VCaP (cell line): ENCODE results near the gene IGSF11.
"Not testable (repeated sequence)": the region's sequence is repeated elsewhere in the genome, so short reads cannot be mapped to it uniquely, and the experiment has no call there.

Experiments used
- H3K27ac ChIP-seq: fragments of 450-650 bp; 2 replicates; pipeline ENCODE4 v1.5.1; 2017
- TF ChIP-seq, protein P1 (sequence below): fragments of 450-650 bp; conservative IDR thresholded peaks from 2 replicates; pipeline ENCODE4 v1.5.1; 2017; ENCODE audit warnings: mild to moderate bottlenecking, moderate library complexity

Gene IGSF11

DNA sequence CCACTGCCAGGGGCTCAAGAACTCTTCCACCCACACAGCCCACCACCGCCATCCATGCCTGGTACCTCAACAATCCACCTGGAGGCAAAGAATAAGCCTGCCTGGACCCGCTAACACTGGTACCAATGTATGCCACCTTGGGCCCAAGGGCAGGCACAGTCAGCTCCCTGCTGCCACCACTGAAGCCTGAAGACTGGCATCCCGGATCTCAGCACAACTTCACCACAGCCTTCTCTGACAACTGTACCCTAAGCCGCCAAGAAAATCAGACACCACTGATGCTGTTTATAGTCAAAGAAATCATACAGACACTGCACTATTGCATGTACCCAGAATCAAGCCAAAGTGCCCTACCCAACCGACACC is 56.3 kb downstream of the IGSF11 start:
- H3K27ac ChIP-seq: no peak overlapping the region
- TF ChIP-seq, protein P1, sequence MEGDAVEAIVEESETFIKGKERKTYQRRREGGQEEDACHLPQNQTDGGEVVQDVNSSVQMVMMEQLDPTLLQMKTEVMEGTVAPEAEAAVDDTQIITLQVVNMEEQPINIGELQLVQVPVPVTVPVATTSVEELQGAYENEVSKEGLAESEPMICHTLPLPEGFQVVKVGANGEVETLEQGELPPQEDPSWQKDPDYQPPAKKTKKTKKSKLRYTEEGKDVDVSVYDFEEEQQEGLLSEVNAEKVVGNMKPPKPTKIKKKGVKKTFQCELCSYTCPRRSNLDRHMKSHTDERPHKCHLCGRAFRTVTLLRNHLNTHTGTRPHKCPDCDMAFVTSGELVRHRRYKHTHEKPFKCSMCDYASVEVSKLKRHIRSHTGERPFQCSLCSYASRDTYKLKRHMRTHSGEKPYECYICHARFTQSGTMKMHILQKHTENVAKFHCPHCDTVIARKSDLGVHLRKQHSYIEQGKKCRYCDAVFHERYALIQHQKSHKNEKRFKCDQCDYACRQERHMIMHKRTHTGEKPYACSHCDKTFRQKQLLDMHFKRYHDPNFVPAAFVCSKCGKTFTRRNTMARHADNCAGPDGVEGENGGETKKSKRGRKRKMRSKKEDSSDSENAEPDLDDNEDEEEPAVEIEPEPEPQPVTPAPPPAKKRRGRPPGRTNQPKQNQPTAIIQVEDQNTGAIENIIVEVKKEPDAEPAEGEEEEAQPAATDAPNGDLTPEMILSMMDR: no peak

DNA sequence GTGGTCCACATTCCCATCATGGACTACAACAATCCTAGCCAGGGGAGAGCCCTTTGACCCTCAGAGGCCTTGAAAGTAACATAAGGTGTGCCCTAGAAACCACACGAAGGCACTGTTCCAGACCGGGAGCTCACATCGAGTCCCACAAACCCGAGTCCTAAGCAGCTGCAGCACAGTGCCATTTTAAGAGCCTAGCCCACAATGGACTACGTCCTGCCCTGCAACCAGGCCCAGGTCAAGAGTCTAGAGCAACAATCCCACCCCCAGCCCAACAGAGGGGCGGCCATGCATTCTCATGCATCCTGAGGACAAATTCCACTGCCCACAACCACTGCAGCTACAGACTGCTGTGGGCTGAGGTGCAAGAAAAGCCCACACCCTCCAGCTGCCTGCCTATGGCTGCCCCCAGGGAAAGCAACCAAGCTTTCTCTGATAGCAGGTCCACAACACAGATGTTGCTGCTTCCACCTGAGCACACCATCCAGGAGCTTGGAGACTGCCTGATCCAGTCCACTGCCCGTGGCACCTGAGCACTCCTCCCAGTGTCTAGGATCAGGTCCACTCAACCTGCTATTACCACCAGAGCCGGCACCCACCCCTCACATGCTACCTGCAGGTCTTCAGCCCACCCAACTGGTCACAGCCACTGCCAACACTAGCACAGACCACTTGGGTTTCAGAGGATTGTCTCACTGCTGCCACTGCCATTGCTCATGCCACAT is 56.8 kb downstream of the IGSF11 start:
- no peak overlapping the region for H3K27ac ChIP-seq
- TF ChIP-seq, protein P1: no peak

DNA sequence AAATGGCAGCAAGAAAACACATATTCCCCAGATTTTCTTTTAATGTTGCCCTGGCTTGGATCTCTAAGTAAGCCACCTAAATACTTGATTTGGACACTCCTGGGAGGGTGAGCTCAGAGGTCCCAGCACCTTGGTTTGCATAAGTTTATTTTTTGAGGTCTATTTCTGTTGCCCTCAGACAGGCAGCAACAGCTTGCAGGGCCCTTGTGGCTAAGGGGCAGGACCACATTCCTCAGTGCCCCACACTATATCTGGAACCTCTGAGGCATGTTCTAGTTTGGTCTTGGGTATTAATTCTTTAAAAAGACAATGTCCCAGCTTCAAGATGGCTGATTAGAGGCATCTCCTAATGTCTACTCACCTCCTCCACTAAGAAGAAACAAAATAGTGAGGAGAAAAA is 57.5 kb downstream of the IGSF11 start:
- TF ChIP-seq, protein P1: no peak
- no peak overlapping the region for H3K27ac ChIP-seq

DNA sequence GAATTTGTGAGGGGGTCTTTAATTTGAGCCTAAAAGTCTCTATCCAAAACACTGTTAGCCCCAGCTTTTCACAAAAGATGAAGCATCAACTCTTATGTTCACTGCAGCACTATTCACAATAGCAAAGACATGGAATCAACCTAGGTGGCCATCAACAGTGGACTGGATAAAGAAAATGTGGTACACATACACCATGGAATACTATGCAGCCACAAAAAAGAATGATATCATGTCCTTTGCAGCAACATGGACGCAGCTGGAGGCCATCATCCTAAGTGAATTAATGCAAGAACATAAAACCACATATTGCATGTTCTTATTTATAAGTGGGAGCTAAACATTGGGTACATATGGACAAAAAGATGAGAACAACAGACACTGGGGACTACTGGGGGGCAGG is 59.2 kb downstream of the IGSF11 start:
- not testable (repeated sequence) for H3K27ac ChIP-seq

DNA sequence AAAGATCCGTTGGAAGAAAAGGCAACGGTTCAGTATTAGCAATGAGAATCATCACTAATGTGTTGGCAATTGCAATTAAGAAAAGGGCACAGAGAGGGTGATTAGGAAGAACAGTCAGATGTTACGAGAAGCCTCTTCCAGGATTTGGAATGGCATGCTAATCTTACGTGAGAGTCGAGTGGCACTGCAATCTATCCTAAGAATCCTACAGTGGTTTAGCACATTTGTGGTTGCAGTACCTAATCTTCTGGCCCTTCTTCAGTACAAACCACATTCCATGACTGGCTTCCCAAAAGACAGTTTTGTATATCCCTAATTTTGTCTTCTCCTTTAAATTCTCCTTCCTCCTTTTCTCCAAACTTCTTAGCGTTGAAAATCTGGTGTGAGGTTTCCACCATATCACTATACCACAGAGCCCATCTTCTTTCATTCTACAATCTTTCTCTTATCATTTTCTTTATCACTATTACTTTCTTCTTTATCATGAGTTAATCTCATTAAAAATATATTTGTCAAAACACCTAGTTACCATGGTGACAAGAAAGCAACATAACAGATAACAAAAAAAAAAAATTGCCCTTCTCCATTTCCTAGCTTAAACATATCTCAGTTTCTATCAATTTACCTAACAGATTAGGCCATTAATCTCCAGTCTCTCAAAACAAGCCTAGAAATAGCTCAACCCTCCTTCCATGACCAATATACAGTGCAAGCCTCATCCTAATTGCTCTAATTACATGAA is 60.1 kb downstream of the IGSF11 start:
- TF ChIP-seq, protein P1: no peak
- no peak overlapping the region for H3K27ac ChIP-seq

DNA sequence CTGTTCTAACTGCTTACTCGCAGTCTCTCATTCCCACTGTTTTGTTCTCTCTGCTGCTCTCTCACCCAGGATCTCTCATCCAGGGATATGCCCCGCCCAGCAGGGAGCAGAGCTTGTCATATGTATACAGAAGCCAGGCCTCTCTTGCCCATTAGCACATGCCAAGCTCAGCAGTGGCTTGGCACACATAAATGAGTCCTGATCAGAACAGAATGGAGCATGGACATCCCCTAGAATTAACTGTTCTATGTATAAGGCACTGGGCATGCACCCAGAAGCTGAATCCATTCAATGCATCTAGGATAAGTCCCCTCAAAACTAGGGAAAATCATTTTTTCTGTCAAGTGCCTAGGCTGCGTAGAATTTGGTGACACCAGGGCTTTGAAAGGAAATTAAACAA is 61.6 kb downstream of the IGSF11 start:
- TF ChIP-seq, protein P1: no peak
- no peak overlapping the region for H3K27ac ChIP-seq

DNA sequence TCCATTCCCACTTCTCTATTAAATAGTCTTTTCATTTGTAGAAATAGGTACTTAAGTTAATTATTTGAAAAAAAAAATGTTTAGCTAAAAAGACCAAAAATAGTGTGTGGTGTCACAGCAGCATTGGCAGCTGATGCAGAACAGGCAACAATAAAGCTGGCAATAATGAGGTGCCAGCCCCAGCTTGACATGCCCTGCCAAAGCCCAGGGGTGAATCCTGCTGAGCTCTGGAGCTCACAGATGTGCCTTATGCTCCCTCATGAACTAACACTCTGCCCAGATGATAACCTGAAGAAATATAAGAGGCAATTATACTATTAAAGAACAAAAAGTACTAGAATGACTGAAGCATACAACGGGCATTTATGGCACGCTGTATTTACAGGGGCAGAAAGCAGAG is 63.8 kb downstream of the IGSF11 start:
- TF ChIP-seq, protein P1: no peak
- no peak overlapping the region for H3K27ac ChIP-seq

DNA sequence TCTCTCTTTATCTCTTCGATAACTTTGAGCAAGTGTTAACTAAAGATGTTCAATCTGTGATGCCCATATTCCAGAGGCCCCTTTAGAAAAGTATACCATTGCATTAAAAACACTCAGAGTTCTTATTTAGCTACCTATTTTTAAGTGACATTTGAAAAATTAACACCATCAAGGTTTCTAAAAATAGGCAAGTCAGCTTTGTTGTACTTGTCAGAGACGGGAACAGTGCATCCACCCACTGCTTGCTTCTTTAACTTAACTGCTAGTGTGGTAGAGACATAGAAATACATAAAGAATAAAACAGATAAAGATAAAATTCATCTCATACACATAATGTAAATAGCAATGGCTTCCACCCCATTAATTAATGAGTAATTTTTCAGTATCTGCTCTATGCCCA is 66.0 kb downstream of the IGSF11 start:
- no peak overlapping the region for H3K27ac ChIP-seq
- TF ChIP-seq, protein P1: no peak
